Activated T-helper 17 cell treated with anti-CD3 and anti-CD28 coated beads, Interleukin-2, amount 50 U/mL, for 72 hours (primary cell): ENCODE data around the gene EGLN1. TPM values are rescaled to one million over a fixed set of nuclear protein-coding genes. Genes with fewer than 3 reads are reported as not detected.
"Not testable (repeated sequence)": the region's sequence is repeated elsewhere in the genome, so short reads cannot be mapped to it uniquely, and the experiment has no call there.

Source experiments
- ATAC-seq: fragments of 150-1000 bp; cut with Tn5 transposase; replicated peaks from 2 replicates; pipeline ENCODE4 v1.10.0; 2021; ENCODE audit warnings: mild to moderate bottlenecking, moderate library complexity
- H3K27ac Mint-ChIP-seq: one replicate; pipeline ENCODE4 v1.8.0; 2022; ENCODE audit warnings: mixed read lengths
- H3K27me3 Mint-ChIP-seq: one replicate; pipeline ENCODE4 v1.8.0; 2022; ENCODE audit warnings: mixed read lengths
- H3K36me3 Mint-ChIP-seq: one replicate; pipeline ENCODE4 v1.8.0; 2022; ENCODE audit warnings: low read depth, mild to moderate bottlenecking, mixed read lengths
- H3K4me1 Mint-ChIP-seq: one replicate; pipeline ENCODE4 v1.8.0; 2022; ENCODE audit warnings: mixed read lengths
- H3K4me3 Mint-ChIP-seq: one replicate; pipeline ENCODE4 v1.8.0; 2022; ENCODE audit warnings: mild to moderate bottlenecking, mixed read lengths
- H3K9me3 Mint-ChIP-seq: one replicate; pipeline ENCODE4 v1.8.0; 2022; ENCODE audit warnings: mixed read lengths
- total RNA-seq, 2 donors: library from RNA; stranded (reverse); gene quantifications; one replicate each; pipeline ENCODE4 v1.2.3, GENCODE V29; 2022

EGLN1 gene
- total RNA-seq: 10 to 100 TPM; 26.5 to 27.3 TPM

- Mint-ChIP-seq H3K9me3 (no peaks in the 10 kb centered on the region), H3K27ac (peak within 1 kb of the TSS; percentile 84), H3K27me3 (no peaks in the 10 kb centered on the region), H3K4me3 (peak within 1 kb of the TSS; percentile 90), H3K36me3 (peaks cover 40% of the 10 kb centered on the region), H3K4me1 (peaks cover 21% of the 10 kb centered on the region)
- ATAC-seq: peak; percentile 86
Measured at GRCh38 chr1:231421971-231422797, at the start of gene EGLN1. Gene EGLN1, minus strand, starts transcription at chr1:231422287. Its CDS starts 399 bp downstream, at chr1:231421888.

GRCh38 chr1:231471500-231471899, 49.4 kb upstream of the EGLN1 start:
- not testable (repeated sequence) for H3K4me3 Mint-ChIP-seq, H3K27ac Mint-ChIP-seq, H3K4me1 Mint-ChIP-seq, H3K9me3 Mint-ChIP-seq, H3K36me3 Mint-ChIP-seq
- peak; percentile 65 for ATAC-seq
- H3K27me3 Mint-ChIP-seq: peaks cover 25% of the 10 kb centered on the region

- not testable (repeated sequence) for ATAC-seq, H3K4me3 Mint-ChIP-seq, H3K36me3 Mint-ChIP-seq, H3K9me3 Mint-ChIP-seq, H3K27ac Mint-ChIP-seq, H3K4me1 Mint-ChIP-seq
- H3K27me3 Mint-ChIP-seq: peaks cover 24% of the 10 kb centered on the region
Measured at GRCh38 chr1:231471027-231471426, 48.9 kb upstream of the EGLN1 start.

GRCh38 chr1:231467986-231468385, 45.9 kb upstream of the EGLN1 start:
- no peak for ATAC-seq
- no peaks in the 10 kb centered on the region for H3K36me3 Mint-ChIP-seq
- H3K27ac Mint-ChIP-seq: no peak overlapping the region
- peaks cover 5% of the 10 kb centered on the region for H3K9me3 Mint-ChIP-seq
- H3K27me3 Mint-ChIP-seq: peaks cover 33% of the 10 kb centered on the region
- H3K4me1 Mint-ChIP-seq: peaks cover 13% of the 10 kb centered on the region
- H3K4me3 Mint-ChIP-seq: no peak overlapping the region

GRCh38 chr1:231465051-231465450, 43.0 kb upstream of the EGLN1 start:
- H3K36me3 Mint-ChIP-seq: peaks cover 6% of the 10 kb centered on the region
- peak; percentile 85 for ATAC-seq
- H3K4me3 Mint-ChIP-seq: no peak overlapping the region
- H3K9me3 Mint-ChIP-seq: peaks cover 5% of the 10 kb centered on the region
- peaks cover 20% of the 10 kb centered on the region for H3K4me1 Mint-ChIP-seq
- peaks cover 48% of the 10 kb centered on the region for H3K27me3 Mint-ChIP-seq
- H3K27ac Mint-ChIP-seq: no peak overlapping the region

GRCh38 chr1:231463541-231463940, 41.5 kb upstream of the EGLN1 start:
- Mint-ChIP-seq H3K27ac (no peak overlapping the region), H3K4me1 (peaks cover 26% of the 10 kb centered on the region), H3K27me3 (peaks cover 50% of the 10 kb centered on the region), H3K4me3 (no peak overlapping the region), H3K9me3 (peaks cover 5% of the 10 kb centered on the region), H3K36me3 (peaks cover 6% of the 10 kb centered on the region)
- no peak for ATAC-seq

GRCh38 chr1:231460614-231461013, 38.5 kb upstream of the EGLN1 start:
- Mint-ChIP-seq H3K27me3 (peaks cover 50% of the 10 kb centered on the region), H3K9me3 (peaks cover 5% of the 10 kb centered on the region), H3K27ac (peak overlapping the region; percentile 32), H3K36me3 (peaks cover 6% of the 10 kb centered on the region), H3K4me3 (peak overlapping the region; percentile 2), H3K4me1 (peaks cover 26% of the 10 kb centered on the region)
- peak; percentile 85 for ATAC-seq

GRCh38 chr1:231459438-231459837, 37.4 kb upstream of the EGLN1 start:
- Mint-ChIP-seq H3K27me3 (peaks cover 56% of the 10 kb centered on the region), H3K4me1 (peaks cover 18% of the 10 kb centered on the region)
- ATAC-seq, H3K27ac Mint-ChIP-seq, H3K9me3 Mint-ChIP-seq, H3K4me3 Mint-ChIP-seq, H3K36me3 Mint-ChIP-seq: not testable (repeated sequence)

- H3K9me3 Mint-ChIP-seq, H3K36me3 Mint-ChIP-seq, ATAC-seq, H3K27ac Mint-ChIP-seq, H3K4me3 Mint-ChIP-seq: not testable (repeated sequence)
- H3K4me1 Mint-ChIP-seq: peaks cover 13% of the 10 kb centered on the region
- peaks cover 50% of the 10 kb centered on the region for H3K27me3 Mint-ChIP-seq
Measured at GRCh38 chr1:231457956-231458355, 35.9 kb upstream of the EGLN1 start.

GRCh38 chr1:231454133-231454532, 32.0 kb upstream of the EGLN1 start:
- peaks cover 56% of the 10 kb centered on the region for H3K27me3 Mint-ChIP-seq
- not testable (repeated sequence) for H3K36me3 Mint-ChIP-seq, H3K9me3 Mint-ChIP-seq, H3K4me1 Mint-ChIP-seq, H3K27ac Mint-ChIP-seq, ATAC-seq, H3K4me3 Mint-ChIP-seq

- peaks cover 48% of the 10 kb centered on the region for H3K27me3 Mint-ChIP-seq
- no peaks in the 10 kb centered on the region for H3K4me1 Mint-ChIP-seq
- H3K36me3 Mint-ChIP-seq: no peaks in the 10 kb centered on the region
Measured at GRCh38 chr1:231446138-231446537, 24.1 kb upstream of the EGLN1 start.

GRCh38 chr1:231444059-231444458, 22.0 kb upstream of the EGLN1 start:
- Mint-ChIP-seq H3K36me3 (no peaks in the 10 kb centered on the region), H3K27ac (no peak overlapping the region), H3K4me3 (no peak overlapping the region), H3K27me3 (peaks cover 45% of the 10 kb centered on the region), H3K4me1 (no peaks in the 10 kb centered on the region), H3K9me3 (peaks cover 9% of the 10 kb centered on the region)
- ATAC-seq: no peak

More at GRCh38 chr1:231446138-231446537, 24.1 kb upstream of the EGLN1 start:
- Mint-ChIP-seq H3K9me3 (peaks cover 9% of the 10 kb centered on the region), H3K27ac (no peak overlapping the region), H3K4me3 (no peak overlapping the region)
- ATAC-seq: no peak

GRCh38 chr1:231443363-231443762, 21.3 kb upstream of the EGLN1 start:
- H3K4me3 Mint-ChIP-seq: no peak overlapping the region
- no peak overlapping the region for H3K27ac Mint-ChIP-seq
- no peak for ATAC-seq
- peaks cover 9% of the 10 kb centered on the region for H3K9me3 Mint-ChIP-seq
- H3K36me3 Mint-ChIP-seq: no peaks in the 10 kb centered on the region
- H3K4me1 Mint-ChIP-seq: no peaks in the 10 kb centered on the region
- peaks cover 45% of the 10 kb centered on the region for H3K27me3 Mint-ChIP-seq

- Mint-ChIP-seq H3K36me3 (no peaks in the 10 kb centered on the region), H3K9me3 (peaks cover 9% of the 10 kb centered on the region), H3K4me1 (no peaks in the 10 kb centered on the region)
Measured at GRCh38 chr1:231442735-231443134, 20.6 kb upstream of the EGLN1 start.

GRCh38 chr1:231432996-231433395, 10.9 kb upstream of the EGLN1 start:
- Mint-ChIP-seq H3K27me3 (peaks cover 12% of the 10 kb centered on the region), H3K27ac (no peak overlapping the region), H3K4me3 (no peak overlapping the region), H3K4me1 (no peaks in the 10 kb centered on the region), H3K36me3 (no peaks in the 10 kb centered on the region), H3K9me3 (no peaks in the 10 kb centered on the region)
- no peak for ATAC-seq

More at GRCh38 chr1:231442735-231443134, 20.6 kb upstream of the EGLN1 start:
- Mint-ChIP-seq H3K27ac (no peak overlapping the region), H3K4me3 (no peak overlapping the region), H3K27me3 (peaks cover 45% of the 10 kb centered on the region)
- no peak for ATAC-seq
